SJSA1 (cell line): ENCODE results near the gene ZC3H10. TPM values are rescaled to one million over a fixed set of nuclear protein-coding genes. Genes with fewer than 3 reads are reported as not detected.

ENCODE experiments used
- DNase-seq, 2 experiments: peaks; one replicate each; pipeline ENCODE4 v3.0.0-alpha.2; 2015 to 2020; ENCODE audit warnings: low spot score in 2 of 2, low read depth in 1 of 2
- H3K27ac ChIP-seq: fragments of 250-450 bp; sonication (Bioruptor Pico); 2 replicates; pipeline ENCODE4 v1.5.1; 2020; ENCODE audit warnings: mild to moderate bottlenecking, moderate library complexity
- H3K27me3 ChIP-seq: fragments of 250-450 bp; sonication (Bioruptor Pico); replicated peaks from 2 replicates; pipeline ENCODE4 v1.5.1; 2020; ENCODE audit warnings: mild to moderate bottlenecking, moderate library complexity
- H3K36me3 ChIP-seq: fragments of 250-450 bp; sonication (Bioruptor Pico); 2 replicates; pipeline ENCODE4 v1.5.1; 2020; ENCODE audit warnings: mild to moderate bottlenecking
- H3K4me1 ChIP-seq: fragments of 250-450 bp; sonication (Bioruptor Pico); replicated peaks from 2 replicates; pipeline ENCODE4 v1.6.1; 2021; ENCODE audit warnings: mild to moderate bottlenecking
- H3K4me3 ChIP-seq: fragments of 250-450 bp; sonication (Bioruptor Pico); 2 replicates; pipeline ENCODE4 v1.5.1; 2020; ENCODE audit warnings: mild to moderate bottlenecking
- H3K9me3 ChIP-seq: fragments of 250-450 bp; sonication (Bioruptor Pico); replicated peaks from 2 replicates; pipeline ENCODE4 v1.5.1; 2020; ENCODE audit warnings: mild to moderate bottlenecking
- total RNA-seq: library from RNA; depleted of rRNA; stranded (reverse); fragments of >200 nt; shearing (Covaris generic); gene quantifications from 2 replicates; pipeline ENCODE4 v1.2.3, GENCODE V29; 2014

Gene ZC3H10
- total RNA-seq, 1 experiment from 2014 or later = 3.6 TPM

DNA sequence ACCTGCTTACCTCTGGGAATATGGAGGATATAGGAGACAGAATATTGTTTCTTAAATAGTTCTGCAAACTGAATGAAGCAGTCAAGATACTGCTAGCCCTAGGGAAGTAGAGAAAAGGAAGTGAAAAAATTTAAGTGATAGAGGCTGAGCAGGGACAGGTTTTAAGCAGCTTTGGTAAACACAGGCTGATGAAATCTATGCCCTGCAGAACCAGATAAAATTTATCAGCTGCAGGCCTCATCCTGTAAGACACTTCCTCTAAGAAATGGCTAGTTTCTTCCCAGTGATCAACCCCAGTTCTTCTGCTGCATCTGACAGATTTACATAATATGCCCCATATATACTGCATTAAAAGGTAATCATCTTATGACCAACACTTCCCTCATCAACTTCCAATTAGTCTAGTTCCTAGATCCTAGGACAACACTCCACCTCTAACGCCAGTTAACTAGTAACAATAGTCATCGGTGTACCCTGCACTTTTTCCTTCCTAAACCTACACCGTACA lies 8.7 kb downstream of the ZC3H10 start:
- DNase-seq = no peak
- peaks cover 19% of the 10 kb centered on the region for H3K4me1 ChIP-seq
- H3K36me3 ChIP-seq = peaks cover 23% of the 10 kb centered on the region
- H3K27me3 ChIP-seq = no peaks in the 10 kb centered on the region
- H3K27ac ChIP-seq = peak overlapping the region; percentile 54; the same call in 1 of the 2 replicates
- H3K4me3 ChIP-seq = no peak overlapping the region
- no peaks in the 10 kb centered on the region for H3K9me3 ChIP-seq

GRCh38 chr12:56127485-56127887 lies 9.4 kb downstream of the ZC3H10 start:
- Histone ChIP-seq H3K36me3 (peaks cover 30% of the 10 kb centered on the region), H3K27me3 (no peaks in the 10 kb centered on the region), H3K9me3 (no peaks in the 10 kb centered on the region), H3K4me1 (peaks cover 19% of the 10 kb centered on the region), H3K4me3 (peak overlapping the region; percentile 53), H3K27ac (peak overlapping the region; percentile 54)
- no peak for DNase-seq

GRCh38 chr12:56127888-56128669 lies 10.0 kb downstream of the ZC3H10 start, which contains the start of gene ESYT1:
Gene ESYT1, plus strand, starts transcription at chr12:56128267. Its CDS starts 53 bp downstream, at chr12:56128320.
- Histone ChIP-seq H3K4me1 (peaks cover 19% of the 10 kb centered on the region), H3K4me3 (peak within 1 kb of the TSS; percentile 53), H3K36me3 (peaks cover 36% of the 10 kb centered on the region), H3K27ac (peak within 1 kb of the TSS; percentile 54), H3K9me3 (no peaks in the 10 kb centered on the region), H3K27me3 (no peaks in the 10 kb centered on the region)
- peak; percentile 99 for DNase-seq

GRCh38 chr12:56128670-56129205 lies 10.7 kb downstream of the ZC3H10 start:
- H3K4me1 ChIP-seq = peaks cover 19% of the 10 kb centered on the region
- H3K4me3 ChIP-seq = peak overlapping the region; percentile 53
- H3K27me3 ChIP-seq = no peaks in the 10 kb centered on the region
- H3K27ac ChIP-seq = no peak overlapping the region; the same call in 1 of the 2 replicates
- H3K36me3 ChIP-seq = peaks cover 43% of the 10 kb centered on the region
- peak in 1 of 2 experiments; percentile 58 for DNase-seq
- no peaks in the 10 kb centered on the region for H3K9me3 ChIP-seq

- Histone ChIP-seq H3K36me3 (peaks cover 49% of the 10 kb centered on the region), H3K4me3 (peak overlapping the region; percentile 53), H3K27me3 (no peaks in the 10 kb centered on the region), H3K4me1 (peaks cover 19% of the 10 kb centered on the region), H3K9me3 (no peaks in the 10 kb centered on the region), H3K27ac (no peak overlapping the region)
- peak; percentile 62 to 72 for DNase-seq
Observed at GRCh38 chr12:56129206-56129941, 11.3 kb downstream of the ZC3H10 start.

- Histone ChIP-seq H3K4me3 (no peak overlapping the region), H3K9me3 (no peaks in the 10 kb centered on the region), H3K27ac (no peak overlapping the region), H3K27me3 (no peaks in the 10 kb centered on the region), H3K36me3 (peaks cover 54% of the 10 kb centered on the region), H3K4me1 (peaks cover 19% of the 10 kb centered on the region)
- no peak for DNase-seq
Observed at GRCh38 chr12:56129942-56130495, 12.0 kb downstream of the ZC3H10 start.

GRCh38 chr12:56130876-56131275 lies 12.8 kb downstream of the ZC3H10 start:
- Histone ChIP-seq H3K4me1 (peaks cover 17% of the 10 kb centered on the region), H3K27ac (no peak overlapping the region), H3K36me3 (peaks cover 61% of the 10 kb centered on the region), H3K4me3 (no peak overlapping the region), H3K9me3 (no peaks in the 10 kb centered on the region), H3K27me3 (no peaks in the 10 kb centered on the region)
- DNase-seq = no peak

DNA sequence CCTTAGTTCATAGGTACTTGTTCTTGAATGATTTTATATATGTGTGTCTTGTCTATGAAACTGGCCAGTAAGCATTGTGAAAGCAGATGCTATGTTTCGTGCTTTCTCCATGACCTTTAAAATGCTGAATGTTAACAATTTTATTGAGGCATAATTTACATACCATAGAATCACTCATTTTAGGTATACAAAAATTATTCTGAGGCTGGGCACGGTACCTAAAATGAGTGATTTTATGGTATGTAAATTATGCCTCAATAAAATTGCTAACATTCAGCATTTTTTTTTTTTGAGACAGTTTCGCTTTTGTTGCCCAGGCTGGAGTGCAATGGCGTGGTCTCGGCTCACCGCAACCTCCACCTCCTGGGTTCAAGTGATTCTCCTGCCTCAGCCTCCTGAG lies 16.8 kb downstream of the ZC3H10 start:
- peaks cover 94% of the 10 kb centered on the region for H3K36me3 ChIP-seq
- DNase-seq = no peak
- no peak overlapping the region for H3K27ac ChIP-seq
- no peak overlapping the region for H3K4me3 ChIP-seq
- H3K27me3 ChIP-seq = no peaks in the 10 kb centered on the region
- H3K9me3 ChIP-seq = no peaks in the 10 kb centered on the region
- no peaks in the 10 kb centered on the region; the same call in 1 of the 2 replicates for H3K4me1 ChIP-seq

- Histone ChIP-seq H3K27ac (no peak overlapping the region), H3K4me3 (no peak overlapping the region), H3K4me1 (no peaks in the 10 kb centered on the region), H3K36me3 (peaks cover 91% of the 10 kb centered on the region), H3K27me3 (no peaks in the 10 kb centered on the region), H3K9me3 (no peaks in the 10 kb centered on the region)
- DNase-seq = no peak
Observed at GRCh38 chr12:56137853-56138571, 19.9 kb downstream of the ZC3H10 start.

DNA sequence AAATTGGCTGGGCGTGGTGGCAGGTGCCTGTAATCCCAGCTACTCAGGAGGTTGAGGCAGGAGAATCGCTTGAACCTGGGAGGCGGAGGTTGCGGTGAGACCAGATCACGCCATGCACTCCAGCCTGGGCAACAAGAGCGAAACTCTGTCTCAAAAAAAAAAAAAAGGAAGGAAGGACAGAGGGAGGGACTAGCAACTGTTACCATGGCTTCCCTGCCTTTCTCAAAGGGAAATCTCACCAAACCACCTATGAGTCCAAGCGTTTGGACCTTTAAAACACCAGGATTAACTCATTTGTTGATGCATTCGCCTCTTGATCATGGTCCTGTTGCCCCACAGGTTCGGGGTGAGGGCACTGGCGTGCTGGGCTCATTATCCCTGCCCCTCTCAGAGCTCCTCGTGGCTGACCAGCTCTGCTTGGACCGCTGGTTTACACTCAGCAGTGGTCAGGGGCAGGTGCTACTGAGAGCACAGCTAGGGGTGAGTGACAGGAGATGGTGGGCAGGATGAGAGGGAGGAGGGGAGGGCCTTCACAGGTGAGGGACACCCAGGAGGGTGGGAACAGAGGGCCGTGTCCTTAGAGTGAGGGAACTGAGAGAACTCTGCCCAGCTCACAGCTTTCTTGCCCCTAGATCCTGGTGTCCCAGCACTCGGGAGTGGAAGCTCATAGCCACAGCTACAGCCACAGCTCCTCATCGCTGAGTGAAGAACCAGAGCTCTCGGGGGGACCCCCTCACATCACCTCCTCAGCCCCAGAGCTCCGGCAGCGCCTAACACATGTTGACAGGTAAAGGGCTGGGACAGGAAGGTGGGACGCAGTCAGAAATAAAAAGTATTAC lies 24.1 kb downstream of the ZC3H10 start:
- no peaks in the 10 kb centered on the region for H3K4me1 ChIP-seq
- no peak for DNase-seq
- H3K4me3 ChIP-seq = no peak overlapping the region
- H3K9me3 ChIP-seq = no peaks in the 10 kb centered on the region
- no peaks in the 10 kb centered on the region for H3K27me3 ChIP-seq
- no peak overlapping the region for H3K27ac ChIP-seq
- H3K36me3 ChIP-seq = peaks cover 78% of the 10 kb centered on the region

DNA sequence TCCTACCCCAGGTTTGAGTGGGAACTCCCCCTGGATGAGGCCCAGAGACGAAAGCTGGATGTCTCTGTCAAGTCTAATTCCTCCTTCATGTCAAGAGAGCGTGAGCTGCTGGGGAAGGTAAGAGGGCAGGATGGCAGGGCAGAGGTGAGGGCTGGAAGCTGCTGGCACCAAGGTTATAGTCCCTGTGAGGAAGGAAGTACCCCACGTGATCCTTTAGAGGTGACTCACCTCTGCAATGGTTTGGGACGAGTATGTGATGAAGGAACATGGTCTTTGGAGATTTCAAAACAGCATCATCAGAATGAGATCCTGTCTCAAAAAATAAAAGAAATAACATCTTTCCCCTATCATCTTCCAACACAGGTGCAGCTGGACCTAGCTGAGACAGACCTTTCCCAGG lies 25.2 kb downstream of the ZC3H10 start:
- no peaks in the 10 kb centered on the region for H3K27me3 ChIP-seq
- no peak for DNase-seq
- no peak overlapping the region for H3K4me3 ChIP-seq
- H3K4me1 ChIP-seq = no peaks in the 10 kb centered on the region
- peaks cover 68% of the 10 kb centered on the region for H3K36me3 ChIP-seq
- no peaks in the 10 kb centered on the region for H3K9me3 ChIP-seq
- no peak overlapping the region for H3K27ac ChIP-seq

DNA sequence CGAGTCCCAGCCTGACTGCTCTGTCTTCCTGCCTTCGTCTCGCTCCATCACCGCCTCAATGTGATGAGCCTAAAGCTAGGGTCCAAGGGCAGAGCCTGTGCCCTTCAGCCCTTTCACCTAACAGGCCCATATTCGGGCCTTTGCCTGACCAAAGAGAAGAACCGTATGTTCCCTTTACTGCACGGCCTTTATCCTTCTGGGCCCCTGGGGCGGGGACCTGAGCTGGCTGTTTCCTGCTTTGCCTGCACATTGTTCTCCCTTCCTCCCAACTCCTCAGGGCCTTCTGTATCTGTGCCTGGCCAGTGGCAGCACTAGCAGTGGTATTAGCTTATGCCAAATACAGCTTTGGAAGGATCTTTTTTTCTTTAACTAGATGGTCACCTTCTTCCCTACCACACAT lies 25.8 kb downstream of the ZC3H10 start:
- H3K36me3 ChIP-seq = peaks cover 61% of the 10 kb centered on the region
- H3K27me3 ChIP-seq = no peaks in the 10 kb centered on the region
- no peaks in the 10 kb centered on the region for H3K9me3 ChIP-seq
- DNase-seq = no peak
- no peak overlapping the region for H3K4me3 ChIP-seq
- H3K27ac ChIP-seq = no peak overlapping the region
- no peaks in the 10 kb centered on the region for H3K4me1 ChIP-seq
